NCI-H774 (cell line): ENCODE data around the gene SNORC.

Experiments used
- DNase-seq: peaks from one replicate; lab custom pipeline; 2025; lab: John Stamatoyannopoulos, UW

Gene SNORC

GRCh38 chr2:232882505-232883115 lies 12.5 kb downstream of the SNORC start:
- DNase-seq, result no peak

GRCh38 chr2:232883116-232883721 lies 13.2 kb downstream of the SNORC start:
- DNase-seq, result no peak

- no peak for DNase-seq
Observed at GRCh38 chr2:232884001-232884421, 13.9 kb downstream of the SNORC start.

DNA sequence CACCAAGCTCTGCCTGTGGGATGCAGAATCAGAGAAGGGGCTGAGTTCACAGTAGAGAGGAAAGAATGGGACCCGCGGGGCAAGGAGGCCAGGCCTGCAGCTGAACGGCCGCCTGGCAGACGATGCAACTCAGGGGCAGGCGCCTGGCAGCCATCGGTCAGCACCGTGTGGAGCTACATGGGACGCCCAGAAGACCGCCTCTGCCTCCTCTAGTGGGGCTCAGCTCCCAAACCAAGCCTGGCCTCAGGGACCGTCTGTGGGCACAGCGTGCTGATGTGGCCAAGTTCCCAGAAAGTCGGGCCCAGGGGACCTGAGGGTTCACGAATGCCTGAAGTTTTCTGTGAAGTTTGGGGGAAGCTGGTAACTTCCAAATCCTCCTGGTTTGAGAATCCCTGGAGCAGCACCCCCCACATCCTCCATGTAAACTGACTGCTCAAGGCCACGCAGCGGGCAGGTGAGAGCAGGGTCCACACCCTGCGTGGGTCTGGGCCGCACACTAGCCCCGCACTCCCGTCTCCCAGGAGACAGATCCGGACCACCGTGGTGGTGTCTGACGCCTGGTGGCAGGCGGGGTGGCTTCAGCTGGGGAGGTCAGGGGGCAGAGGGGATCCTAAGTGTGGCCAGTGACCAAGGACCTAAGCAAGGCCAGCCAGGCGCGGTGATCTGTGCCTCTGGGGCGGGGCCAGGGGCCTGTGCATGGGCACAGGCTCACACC lies 14.6 kb downstream of the SNORC start:
- DNase-seq, result no peak

- DNase-seq, result no peak
Observed at GRCh38 chr2:232885264-232885961, 15.3 kb downstream of the SNORC start.

GRCh38 chr2:232886176-232886575 lies 16.1 kb downstream of the SNORC start:
- no peak for DNase-seq

DNA sequence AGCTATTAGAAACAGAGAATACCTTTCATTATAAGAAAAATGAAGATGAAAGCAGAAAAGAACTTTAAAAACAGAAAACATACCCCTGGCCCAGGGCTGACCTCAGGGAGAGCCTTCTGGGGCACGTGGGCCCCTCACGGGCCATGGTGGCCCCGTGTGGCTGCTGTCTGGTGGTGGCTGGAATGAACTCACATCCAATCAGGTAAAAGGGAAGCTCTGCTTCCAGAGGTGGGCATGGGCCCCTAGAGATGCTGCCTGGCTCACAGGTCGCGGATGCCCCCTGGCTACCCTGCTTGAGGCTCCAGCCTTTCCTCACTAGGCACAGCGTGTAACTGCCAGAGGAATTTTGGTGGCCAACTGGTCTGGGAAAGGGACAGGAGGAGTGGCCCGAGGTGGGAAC lies 16.6 kb downstream of the SNORC start:
- DNase-seq, result no peak

DNA sequence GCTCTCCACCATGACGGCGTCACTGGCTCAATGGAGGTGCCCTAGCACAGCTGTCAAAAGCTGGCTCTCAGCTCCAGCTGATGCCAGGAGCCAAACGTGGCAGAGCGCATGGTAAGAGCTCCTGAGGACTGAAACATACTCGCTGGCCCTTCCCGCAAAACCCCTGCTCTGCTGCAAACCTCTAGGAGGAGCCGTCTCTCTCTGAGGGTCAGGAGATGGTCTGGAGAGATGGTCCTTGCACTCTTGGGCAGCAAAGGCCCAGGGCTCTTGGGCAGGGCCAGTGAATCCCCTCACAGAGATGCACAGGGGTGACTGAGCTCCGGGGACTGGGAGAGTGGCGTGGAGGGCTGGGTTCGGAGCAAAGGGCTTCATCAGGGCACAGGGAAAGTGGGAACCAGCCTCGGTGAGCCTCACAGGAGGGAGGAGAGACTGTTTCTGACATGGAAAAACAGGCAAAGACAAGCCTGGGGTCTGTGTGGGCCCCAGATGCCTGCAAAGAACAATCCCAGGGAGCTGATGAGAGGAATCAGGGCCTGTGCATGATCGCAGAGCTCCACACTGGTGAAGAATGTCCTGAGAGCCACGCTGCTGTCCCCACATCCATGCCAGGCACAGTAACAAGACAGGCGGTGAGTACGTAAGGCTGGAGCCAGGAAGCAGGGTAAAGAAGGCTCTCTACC lies 17.2 kb downstream of the SNORC start:
- no peak for DNase-seq

DNA sequence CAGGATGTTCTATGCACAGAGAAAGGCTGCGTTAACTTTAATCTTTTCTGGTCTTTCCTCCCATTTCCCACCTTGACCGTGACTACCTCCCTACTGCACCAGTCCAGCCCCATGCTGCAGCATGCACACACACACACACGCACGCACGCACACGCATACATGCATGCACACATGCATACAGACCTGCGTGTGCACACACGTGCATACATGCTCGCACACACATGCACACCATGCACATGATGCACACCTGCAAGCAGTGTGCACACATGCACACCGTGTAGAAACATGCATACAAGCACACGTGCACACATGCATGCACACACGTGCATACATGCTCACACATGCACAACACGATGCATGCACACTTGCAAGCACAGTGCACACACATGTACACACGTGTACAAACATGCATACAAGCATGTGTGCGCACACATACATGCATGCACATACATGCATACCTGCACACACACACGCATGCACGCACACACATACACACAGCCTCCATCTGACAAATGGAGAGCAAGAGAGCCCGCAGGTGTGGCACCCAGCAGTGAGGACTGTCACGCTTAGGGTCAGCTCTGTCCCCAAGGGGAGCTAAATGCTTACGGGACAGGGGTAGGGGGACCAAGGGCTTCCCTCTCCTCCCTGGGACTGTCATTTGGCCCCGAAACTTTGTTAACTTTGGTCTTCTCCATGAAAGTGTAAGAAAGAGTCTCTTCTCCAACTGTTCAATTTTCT lies 18.2 kb downstream of the SNORC start:
- DNase-seq, result no peak

DNA sequence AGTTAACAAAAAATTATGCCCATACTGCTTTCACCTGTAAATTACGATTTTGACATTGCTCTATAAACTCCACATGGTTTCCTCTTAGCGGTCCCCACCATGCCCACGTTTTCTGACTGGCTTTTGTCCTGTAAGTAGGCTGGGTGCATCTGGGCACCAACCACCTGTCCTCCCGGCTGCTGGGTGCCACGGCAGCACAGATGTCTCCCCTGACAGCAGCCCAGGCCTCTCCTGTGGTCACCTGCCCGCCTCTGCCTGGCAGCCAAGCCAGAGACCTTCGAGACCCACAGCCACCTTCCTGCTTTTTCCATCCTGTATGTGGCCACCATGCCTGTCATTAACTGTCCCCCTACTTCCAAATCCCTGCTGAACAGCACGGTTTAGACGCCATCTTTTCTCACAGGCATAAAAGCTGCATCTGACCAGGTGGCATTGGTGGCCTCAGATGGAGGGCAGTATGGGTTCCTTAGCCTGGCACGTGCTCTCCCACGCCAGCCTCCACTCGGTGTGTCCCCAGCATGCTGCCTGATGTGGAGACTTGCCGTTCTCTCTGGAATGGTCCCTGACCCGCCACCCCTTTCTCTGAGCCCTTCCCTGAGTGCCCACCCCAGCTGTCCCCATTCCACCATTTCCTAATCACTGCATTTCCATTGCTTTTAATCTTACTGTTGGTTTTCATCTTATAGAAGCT lies 18.9 kb downstream of the SNORC start:
- no peak for DNase-seq

DNA sequence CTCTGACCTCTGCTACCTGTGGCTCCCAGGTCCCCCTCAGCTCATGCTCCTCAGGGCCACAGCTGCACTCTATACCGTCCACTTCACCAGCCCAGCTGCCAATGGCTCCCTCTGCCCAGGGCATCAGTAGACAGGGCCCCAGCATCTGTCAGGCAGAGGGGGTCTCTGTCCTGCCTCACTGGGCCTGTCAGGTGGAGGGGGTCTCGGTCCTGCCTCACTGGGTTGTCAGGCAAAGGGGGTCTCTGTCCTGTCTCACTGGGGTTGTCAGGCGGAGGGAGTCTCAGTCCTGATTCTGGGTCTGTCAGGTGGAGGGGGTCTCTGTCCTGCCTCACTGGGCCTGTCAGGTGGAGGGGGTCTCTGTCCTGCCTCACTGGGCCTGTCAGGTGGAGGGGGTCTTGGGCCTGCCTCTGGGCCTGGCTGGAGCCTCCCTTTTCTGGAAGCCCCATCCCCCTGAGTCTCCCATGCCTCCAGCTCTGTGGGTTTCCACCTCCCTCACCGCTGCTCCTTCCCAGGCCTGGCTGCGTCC lies 19.9 kb downstream of the SNORC start:
- DNase-seq, result no peak

DNA sequence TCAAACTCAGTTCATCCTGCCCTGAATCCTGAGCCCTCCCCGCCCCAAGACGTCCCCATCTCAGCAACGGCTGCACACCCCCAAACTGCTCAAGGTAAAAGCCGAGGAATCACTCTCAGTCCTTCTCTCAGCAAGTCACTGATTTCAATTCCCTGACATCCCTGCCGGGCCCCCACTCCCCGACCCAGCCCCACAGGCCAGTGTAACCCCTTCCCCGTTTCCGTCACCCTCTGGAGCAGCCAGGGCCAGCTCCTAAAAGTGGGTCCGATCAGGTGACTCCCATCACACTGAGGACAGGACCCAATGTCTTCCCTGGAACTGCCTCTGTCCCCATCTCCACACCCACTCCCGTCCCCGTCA lies 20.5 kb downstream of the SNORC start:
- no peak for DNase-seq

- DNase-seq, result peak; percentile 74
Observed at GRCh38 chr2:232890896-232891601, 21.0 kb downstream of the SNORC start.

DNA sequence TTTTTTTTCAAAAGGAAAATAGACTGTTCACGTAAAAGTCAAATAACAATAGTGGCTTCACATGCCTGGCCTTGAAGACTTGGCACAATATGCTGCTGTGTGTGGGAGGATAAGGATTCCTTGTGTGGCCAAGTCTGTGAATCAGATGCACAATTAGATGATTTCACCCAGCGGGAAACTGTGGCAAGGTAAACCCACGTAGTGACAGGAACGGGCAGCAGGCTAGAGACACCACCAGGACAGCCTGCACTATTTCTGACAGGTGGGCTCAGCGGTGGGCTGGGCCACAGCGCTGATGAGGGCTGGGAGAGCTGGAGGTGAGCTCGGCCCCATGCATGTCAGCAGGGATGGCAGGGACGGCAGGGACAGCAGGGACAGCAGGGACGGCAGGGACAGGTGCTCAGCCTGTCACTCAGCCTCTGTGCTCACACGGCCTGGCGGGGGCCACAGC lies 21.6 kb downstream of the SNORC start:
- DNase-seq, result no peak

DNA sequence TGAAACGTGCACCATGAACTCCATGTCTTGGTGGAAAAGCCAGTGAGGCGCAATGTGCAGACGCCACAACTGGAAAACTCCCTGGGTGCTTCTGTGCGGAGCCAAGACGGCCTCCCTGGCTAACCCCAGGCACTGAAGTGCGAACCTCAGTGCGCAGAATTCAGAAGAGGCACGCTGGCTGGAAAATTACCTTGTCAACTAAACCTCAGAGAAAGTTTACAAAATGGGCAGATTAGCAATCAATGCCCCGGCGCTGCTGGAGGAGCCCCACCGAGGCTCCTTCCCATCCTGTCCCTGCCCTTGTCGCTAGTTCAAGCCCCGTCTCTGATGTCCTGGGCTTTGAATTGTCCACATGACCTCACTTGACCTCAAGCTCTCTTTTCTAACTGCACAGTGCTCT lies 22.2 kb downstream of the SNORC start:
- no peak for DNase-seq

- no peak for DNase-seq
Observed at GRCh38 chr2:232892843-232893242, 22.8 kb downstream of the SNORC start.

DNA sequence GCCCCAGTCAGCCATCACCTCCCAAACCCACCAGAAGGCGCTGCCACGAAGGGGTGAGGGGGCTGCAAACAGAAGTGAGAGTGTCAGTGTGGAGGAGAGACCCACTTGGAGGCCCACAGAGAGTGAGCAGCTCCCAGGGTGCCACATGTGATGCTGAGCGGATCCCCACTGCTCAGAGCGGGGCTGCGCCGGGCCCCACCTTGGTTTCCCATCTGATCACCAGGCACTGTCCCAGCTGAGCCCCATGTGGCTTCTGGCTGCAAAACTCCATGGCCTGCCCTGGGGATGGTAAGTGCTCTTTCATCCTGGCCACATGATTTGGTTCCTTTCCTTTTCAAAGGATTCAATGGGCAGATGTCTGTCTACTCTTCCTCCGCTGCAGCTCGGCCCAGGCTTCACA lies 23.8 kb downstream of the SNORC start:
- no peak for DNase-seq

DNA sequence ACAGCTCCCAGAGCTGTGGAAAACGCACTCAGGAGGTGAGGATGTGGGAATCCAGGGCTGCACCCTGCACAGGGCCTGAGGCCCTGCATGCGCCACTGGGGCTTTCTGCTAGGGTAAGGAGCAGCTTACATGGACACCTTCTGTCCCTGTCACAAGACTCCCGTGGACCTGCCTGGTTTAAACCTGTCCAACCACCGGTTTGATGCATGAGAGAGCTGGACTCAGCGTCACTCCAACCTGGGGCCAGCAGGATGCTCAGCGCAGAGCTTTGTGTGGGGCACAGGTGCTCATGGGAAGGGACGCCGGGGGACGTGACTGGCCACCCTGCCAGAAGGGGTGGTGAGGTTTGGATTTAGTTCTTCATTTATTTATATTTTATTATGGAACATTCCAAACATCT lies 24.2 kb downstream of the SNORC start:
- no peak for DNase-seq

GRCh38 chr2:232894746-232895145 lies 24.7 kb downstream of the SNORC start:
- DNase-seq, result no peak

DNA sequence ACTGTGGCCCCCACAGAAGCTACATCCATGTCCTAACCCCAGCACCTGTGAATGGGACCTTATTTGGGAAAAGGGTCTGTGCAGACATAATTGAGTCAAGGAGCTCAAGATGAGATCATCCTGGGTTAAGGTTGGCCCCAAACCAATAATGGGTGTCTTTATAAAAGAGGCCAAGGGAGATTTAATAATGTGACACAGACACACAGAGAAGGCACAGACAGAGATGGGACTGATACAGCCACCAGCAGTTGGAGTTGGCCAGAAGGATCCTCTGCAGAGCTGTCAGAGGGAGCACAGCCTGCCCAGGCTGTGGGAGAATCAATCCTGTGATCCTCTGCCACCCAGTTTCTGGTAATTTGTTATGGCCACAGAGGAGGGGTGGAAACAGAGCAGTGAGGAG lies 26.0 kb downstream of the SNORC start:
- no peak for DNase-seq
